Measurements from ENCODE around the gene CCDC88C.
A peak's percentile ranks its signal among the peaks of the same experiment; 100 is the strongest.

CCDC88C gene

GRCh38 chr14:91342206-91342760, 75.3 kb downstream of the CCDC88C start:
- no peak for DNase-seq

- no peak for DNase-seq
These were observed 75.9 kb downstream of the CCDC88C start for GRCh38 chr14:91341751-91342154.

GRCh38 chr14:91341334-91341733, 76.3 kb downstream of the CCDC88C start:
- DNase-seq, result no peak

GRCh38 chr14:91339671-91340369, 77.8 kb downstream of the CCDC88C start:
- DNase-seq, result no peak

GRCh38 chr14:91339076-91339475, 78.5 kb downstream of the CCDC88C start:
- DNase-seq, result no peak

- DNase-seq, result no peak
These were observed 79.2 kb downstream of the CCDC88C start for GRCh38 chr14:91338379-91338778.

GRCh38 chr14:91337699-91338335, 79.8 kb downstream of the CCDC88C start:
- DNase-seq, result no peak

GRCh38 chr14:91336093-91336450, 81.5 kb downstream of the CCDC88C start:
- peak; percentile 18 for DNase-seq

- DNase-seq, result no peak
These were observed 82.2 kb downstream of the CCDC88C start for GRCh38 chr14:91335191-91336092.

- DNase-seq, result no peak
These were observed 84.0 kb downstream of the CCDC88C start for GRCh38 chr14:91333650-91334039.

GRCh38 chr14:91332986-91333649, 84.5 kb downstream of the CCDC88C start:
- DNase-seq, result no peak

GRCh38 chr14:91332171-91332985, 85.2 kb downstream of the CCDC88C start:
- DNase-seq, result no peak

GRCh38 chr14:91331721-91332120, 85.9 kb downstream of the CCDC88C start:
- no peak for DNase-seq

- no peak for DNase-seq
These were observed 86.8 kb downstream of the CCDC88C start for GRCh38 chr14:91330856-91331255.

GRCh38 chr14:91330096-91330696, 87.4 kb downstream of the CCDC88C start:
- DNase-seq, result no peak

- DNase-seq, result no peak
These were observed 88.1 kb downstream of the CCDC88C start for GRCh38 chr14:91329486-91330014.

GRCh38 chr14:91328313-91329050, 89.1 kb downstream of the CCDC88C start:
- DNase-seq, result no peak

GRCh38 chr14:91327661-91328312, 89.8 kb downstream of the CCDC88C start:
- DNase-seq, result no peak

- no peak for DNase-seq
These were observed 90.4 kb downstream of the CCDC88C start for GRCh38 chr14:91327250-91327595.

All from DMS79 treated with DMSO at 0.1 percent for 48 hours (cell line).